Hepatocyte (in vitro differentiated cells): ENCODE measurements around the gene PLEKHA7. TPM values are rescaled to one million over a fixed set of nuclear protein-coding genes. Genes with fewer than 3 reads are reported as not detected.

Experiments used
- DNase-seq: peaks from one replicate; pipeline ENCODE4 v3.0.0-alpha.2; 2016; ENCODE audit warnings: low spot score
- H2AFZ ChIP-seq: fragments of 200-600 bp; sonication (generic); 2 replicates; pipeline ENCODE4 v1.6.0; 2016; ENCODE audit warnings: antibody characterized with exemption, mild to moderate bottlenecking
- H3K27ac ChIP-seq: fragments of 200-600 bp; sonication (generic); 2 replicates; pipeline ENCODE4 v1.5.1; 2016; ENCODE audit warnings: mild to moderate bottlenecking
- H3K27me3 ChIP-seq: fragments of 200-600 bp; sonication (generic); 2 replicates; pipeline ENCODE4 v1.6.1; 2016
- H3K36me3 ChIP-seq: fragments of 200-600 bp; sonication (generic); replicated peaks from 2 replicates; pipeline ENCODE4 v1.5.1; 2016; ENCODE audit warnings: low read depth; ENCODE audit not compliant: insufficient read depth
- H3K4me1 ChIP-seq: fragments of 200-600 bp; sonication (generic); 2 replicates; pipeline ENCODE4 v1.5.1; 2016; ENCODE audit warnings: mild to moderate bottlenecking, moderate library complexity; ENCODE audit not compliant: insufficient read depth
- H3K4me2 ChIP-seq: fragments of 200-600 bp; sonication (generic); 2 replicates; pipeline ENCODE4 v1.6.0; 2016
- H3K4me3 ChIP-seq: fragments of 200-600 bp; sonication (generic); 2 replicates; pipeline ENCODE4 v1.5.1; 2016; ENCODE audit warnings: mild to moderate bottlenecking
- H3K79me2 ChIP-seq: fragments of 200-600 bp; sonication (generic); 2 replicates; pipeline ENCODE4 v1.6.0; 2017; ENCODE audit warnings: mild to moderate bottlenecking
- H3K9me2 ChIP-seq: fragments of 200-600 bp; sonication (generic); replicated peaks from 2 replicates; pipeline ENCODE4 v1.6.0; 2017; ENCODE audit warnings: mild to moderate bottlenecking; ENCODE audit not compliant: insufficient read depth
- H3K9me3 ChIP-seq: fragments of 200-600 bp; sonication (generic); 2 replicates; pipeline ENCODE4 v1.5.1; 2016; ENCODE audit warnings: low read depth, mild to moderate bottlenecking
- H4K20me1 ChIP-seq: fragments of 200-600 bp; sonication (generic); 2 replicates; pipeline ENCODE4 v1.6.0; 2016; ENCODE audit warnings: mild to moderate bottlenecking; ENCODE audit not compliant: insufficient read depth, poor library complexity, severe bottlenecking
- EZH2 ChIP-seq: fragments of 200-600 bp; sonication (generic); IDR thresholded peaks from 2 replicates; pipeline ENCODE4 v1.6.1; 2016; ENCODE audit warnings: antibody characterized with exemption, mild to moderate bottlenecking, borderline replicate concordance
- EZH2phosphoT487 ChIP-seq: fragments of 200-600 bp; sonication (generic); IDR thresholded peaks from one replicate; pipeline ENCODE4 v1.6.1; 2018; ENCODE audit warnings: antibody characterized with exemption, mild to moderate bottlenecking, low read depth, moderate library complexity; ENCODE audit not compliant: unreplicated experiment, severe bottlenecking
- WGBS: methylation state at CpG from one replicate; pipeline ENCODE4 v1.1.6; 2016; ENCODE audit warnings: low lambda C conversion rate; ENCODE audit errors: missing lambda C conversion rate; 5-methylcytosine and 5-hydroxymethylcytosine counted together
- polyA plus RNA-seq: library from polyadenylated mRNA; unstranded; fragments of >200 nt; fragmentation: Nextera tagmentation; extraction: Ambion mirVana; gene quantifications from 2 replicates; pipeline ENCODE4 v1.2.1, GENCODE V29; 2016
- total RNA-seq: library from RNA; depleted of rRNA; stranded (reverse); fragments of >200 nt; gene quantifications from 2 replicates; pipeline ENCODE4 v1.2.3, GENCODE V29; 2014
- TF ChIP-seq, protein P1 (sequence below): fragments of 200-600 bp; sonication (generic); IDR thresholded peaks from 2 replicates; pipeline ENCODE4 v1.5.1; 2016; ENCODE audit warnings: antibody characterized with exemption, mild to moderate bottlenecking; ENCODE audit not compliant: poor library complexity

PLEKHA7 gene
- total and polyA plus RNA-seq, 2 experiments from 2014 or later: 16.7 to 35.6 TPM

DNA sequence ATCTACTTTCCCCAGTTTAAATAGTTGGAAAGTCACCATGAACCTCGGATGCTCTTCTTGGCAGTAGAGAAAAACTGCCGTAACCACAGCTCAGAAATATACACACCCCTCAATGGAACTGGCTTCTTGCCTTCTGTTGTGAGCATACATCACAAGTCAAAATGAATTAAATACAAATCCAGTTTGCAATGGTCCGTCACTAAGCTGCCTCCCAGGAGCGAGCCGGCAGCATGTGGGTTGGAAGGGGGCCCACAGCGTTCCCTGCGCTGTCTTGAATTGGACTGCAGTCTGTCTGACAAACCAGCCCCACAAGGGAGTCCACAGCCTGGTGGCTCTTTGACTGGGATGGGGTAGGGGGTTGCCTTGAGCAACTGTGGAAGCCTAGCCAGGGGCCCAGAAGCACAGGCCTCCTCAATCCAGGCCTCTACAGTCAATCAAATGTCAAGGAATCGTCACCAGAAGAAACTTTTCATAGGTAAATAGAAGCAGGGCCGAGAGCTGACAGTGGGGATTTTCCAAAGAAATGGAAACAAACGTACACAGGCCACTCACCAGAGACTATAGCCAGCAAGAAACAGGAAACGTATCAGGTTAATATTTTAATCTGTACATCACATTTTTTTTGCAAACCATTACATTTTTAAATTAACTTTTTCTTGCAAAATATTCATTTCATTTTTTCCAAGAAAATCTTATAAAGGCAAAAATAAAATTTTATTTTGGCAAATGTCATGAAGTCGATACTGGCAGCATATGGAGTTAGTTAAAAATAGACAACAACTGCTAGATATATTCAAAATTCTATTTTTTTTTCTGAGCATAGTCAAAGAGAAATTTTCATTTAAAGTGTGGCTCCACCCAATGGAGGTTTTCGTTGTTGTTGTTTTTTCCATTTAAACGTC, 237.3 kb downstream of the PLEKHA7 start:
- no peak for DNase-seq
- no peak overlapping the region for H3K27ac ChIP-seq
- H3K79me2 ChIP-seq: no peaks in the 10 kb centered on the region
- no peaks in the 10 kb centered on the region for H3K9me3 ChIP-seq
- no peak overlapping the region for H3K4me2 ChIP-seq
- no peaks in the 10 kb centered on the region for H3K4me1 ChIP-seq
- TF ChIP-seq, protein P1, sequence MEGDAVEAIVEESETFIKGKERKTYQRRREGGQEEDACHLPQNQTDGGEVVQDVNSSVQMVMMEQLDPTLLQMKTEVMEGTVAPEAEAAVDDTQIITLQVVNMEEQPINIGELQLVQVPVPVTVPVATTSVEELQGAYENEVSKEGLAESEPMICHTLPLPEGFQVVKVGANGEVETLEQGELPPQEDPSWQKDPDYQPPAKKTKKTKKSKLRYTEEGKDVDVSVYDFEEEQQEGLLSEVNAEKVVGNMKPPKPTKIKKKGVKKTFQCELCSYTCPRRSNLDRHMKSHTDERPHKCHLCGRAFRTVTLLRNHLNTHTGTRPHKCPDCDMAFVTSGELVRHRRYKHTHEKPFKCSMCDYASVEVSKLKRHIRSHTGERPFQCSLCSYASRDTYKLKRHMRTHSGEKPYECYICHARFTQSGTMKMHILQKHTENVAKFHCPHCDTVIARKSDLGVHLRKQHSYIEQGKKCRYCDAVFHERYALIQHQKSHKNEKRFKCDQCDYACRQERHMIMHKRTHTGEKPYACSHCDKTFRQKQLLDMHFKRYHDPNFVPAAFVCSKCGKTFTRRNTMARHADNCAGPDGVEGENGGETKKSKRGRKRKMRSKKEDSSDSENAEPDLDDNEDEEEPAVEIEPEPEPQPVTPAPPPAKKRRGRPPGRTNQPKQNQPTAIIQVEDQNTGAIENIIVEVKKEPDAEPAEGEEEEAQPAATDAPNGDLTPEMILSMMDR: no peak
- no peak for TF ChIP-seq EZH2
- no peak for TF ChIP-seq EZH2phosphoT487
- H3K27me3 ChIP-seq: no peaks in the 10 kb centered on the region
- H2AFZ ChIP-seq: no peak overlapping the region
- H4K20me1 ChIP-seq: no peaks in the 10 kb centered on the region
- 87% methylated on average over 14 of the region's 14 CpGs for WGBS
- H3K9me2 ChIP-seq: no peaks in the 10 kb centered on the region
- no peak overlapping the region for H3K4me3 ChIP-seq
- H3K36me3 ChIP-seq: no peaks in the 10 kb centered on the region

DNA sequence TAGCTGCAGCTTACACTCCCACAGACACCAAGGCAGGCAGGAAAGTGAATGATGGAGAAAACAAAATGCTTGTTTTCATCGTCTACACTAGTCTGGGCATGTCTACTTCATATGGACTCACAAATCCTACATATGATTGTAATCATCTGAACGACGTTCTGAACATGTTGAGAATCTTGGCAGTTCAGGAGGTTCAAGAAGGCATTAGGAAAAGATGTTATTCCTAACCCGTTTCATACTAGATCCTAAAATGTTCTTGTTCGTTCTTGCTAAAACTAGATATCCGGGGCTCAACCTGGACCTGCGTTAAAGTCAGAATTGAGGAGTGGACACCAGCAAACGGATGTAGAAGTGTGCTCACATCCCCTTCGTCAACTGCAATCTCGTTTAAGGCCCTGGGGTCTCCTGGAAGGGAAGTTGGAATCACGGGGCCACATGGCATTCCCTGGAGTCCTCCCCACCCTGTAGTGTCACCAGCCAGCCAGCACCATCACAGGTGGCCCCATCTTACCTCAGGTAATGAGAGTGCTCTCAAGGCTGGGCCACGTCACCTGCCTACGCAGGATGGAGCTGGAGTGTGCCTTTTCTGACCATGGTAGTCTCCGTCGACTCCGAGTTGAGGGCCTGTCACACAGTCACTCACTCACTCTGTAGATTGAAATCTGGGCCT, 238.5 kb downstream of the PLEKHA7 start:
- Histone ChIP-seq H3K27me3 (no peaks in the 10 kb centered on the region), H3K4me1 (no peaks in the 10 kb centered on the region), H3K4me2 (no peak overlapping the region), H4K20me1 (no peaks in the 10 kb centered on the region), H3K36me3 (no peaks in the 10 kb centered on the region), H2AFZ (no peak overlapping the region), H3K27ac (peak overlapping the region; percentile 3), H3K79me2 (no peaks in the 10 kb centered on the region), H3K4me3 (no peak overlapping the region), H3K9me3 (no peaks in the 10 kb centered on the region), H3K9me2 (no peaks in the 10 kb centered on the region)
- WGBS: 89% methylated on average over 16 of the region's 16 CpGs
- DNase-seq: no peak
- TF ChIP-seq EZH2 (no peak), EZH2phosphoT487 (no peak)
- TF ChIP-seq, protein P1: no peak

DNA sequence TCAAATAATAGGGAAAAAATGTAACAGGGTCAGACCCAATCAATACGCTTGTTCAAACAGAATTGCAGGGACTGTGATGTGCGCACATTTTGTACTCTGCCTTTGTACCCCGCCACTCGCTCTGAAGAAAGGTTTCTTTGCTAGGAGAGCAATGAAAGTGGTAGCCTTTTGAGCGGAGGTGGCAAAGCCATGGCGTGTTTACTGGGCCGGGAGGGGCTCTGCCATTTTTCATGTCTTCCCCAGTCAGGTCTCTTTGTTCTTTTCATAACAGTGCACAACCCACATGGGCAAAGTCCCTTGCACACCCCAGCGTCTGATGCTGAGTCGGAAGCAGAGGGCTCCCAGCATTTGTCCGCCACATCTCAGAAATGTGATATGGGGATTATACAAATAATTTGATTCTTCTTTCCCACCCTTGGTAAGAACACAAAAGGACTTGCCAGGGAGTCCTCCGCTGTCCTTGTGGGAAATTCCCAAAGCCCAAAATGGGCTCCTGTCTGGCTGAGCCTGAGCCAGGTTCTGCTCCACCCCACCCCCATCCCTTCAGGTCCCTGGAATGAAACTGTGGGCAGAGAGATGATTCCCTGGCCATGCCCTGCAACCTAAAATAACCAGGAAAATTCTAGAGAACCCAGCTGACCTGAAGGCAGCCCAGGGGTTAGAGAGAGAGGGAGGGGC, 239.1 kb downstream of the PLEKHA7 start:
- no peaks in the 10 kb centered on the region for H3K36me3 ChIP-seq
- H3K4me2 ChIP-seq: peak overlapping the region; percentile 11
- H4K20me1 ChIP-seq: no peaks in the 10 kb centered on the region
- H2AFZ ChIP-seq: no peak overlapping the region
- TF ChIP-seq EZH2: no peak
- TF ChIP-seq EZH2phosphoT487: no peak
- TF ChIP-seq, protein P1: no peak
- DNase-seq: no peak
- H3K9me2 ChIP-seq: no peaks in the 10 kb centered on the region
- 83% methylated on average over 11 of the region's 11 CpGs for WGBS
- H3K79me2 ChIP-seq: no peaks in the 10 kb centered on the region
- H3K27ac ChIP-seq: peak overlapping the region; percentile 3
- H3K9me3 ChIP-seq: no peaks in the 10 kb centered on the region
- no peaks in the 10 kb centered on the region for H3K4me1 ChIP-seq
- H3K4me3 ChIP-seq: no peak overlapping the region
- no peaks in the 10 kb centered on the region for H3K27me3 ChIP-seq
